ENCODE measurements around the gene CDHR1.
"Not testable (repeated sequence)": the region's sequence is repeated elsewhere in the genome, so short reads cannot be mapped to it uniquely, and the experiment has no call there.

Gene CDHR1

DNA sequence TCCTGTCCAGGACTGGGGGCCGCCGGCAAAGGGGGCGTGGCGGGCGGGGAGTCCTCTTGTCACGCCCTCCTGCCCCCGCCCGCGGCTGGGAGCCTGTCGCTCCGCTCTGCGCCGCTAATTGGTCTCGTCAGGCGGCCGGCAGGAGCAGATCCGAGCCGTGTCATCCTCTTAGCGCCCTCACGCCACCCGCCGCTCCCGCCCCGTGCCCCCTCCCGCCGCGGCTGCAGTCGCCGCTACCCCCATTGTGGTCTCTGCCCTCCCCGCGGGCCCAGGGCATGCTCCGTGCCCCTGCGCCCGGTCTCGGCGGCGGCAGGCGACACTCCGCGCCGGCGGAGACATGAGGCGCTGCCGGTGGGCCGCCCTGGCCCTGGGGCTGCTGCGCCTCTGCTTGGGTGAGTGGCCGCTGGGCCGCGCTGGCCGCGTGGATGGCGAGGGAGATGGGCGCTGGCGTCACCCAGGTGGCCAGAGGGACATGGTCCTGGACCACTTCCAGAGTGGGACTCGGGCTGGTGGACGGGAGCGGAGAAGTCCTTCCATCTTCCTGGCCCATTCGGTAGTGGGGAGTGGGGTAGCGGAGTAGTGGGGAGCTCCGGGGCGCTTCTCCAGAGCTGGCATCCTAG is at the start of gene CDHR1:
CDHR1 (plus strand) TSS at position 114 of the 620 bp plus-strand sequence; CDS start at position 338, 224 bp downstream.
- DNase-seq (ENCODE audit: low read depth in 2 of 2): peak in 1 of 2 donors; percentile 28

DNA sequence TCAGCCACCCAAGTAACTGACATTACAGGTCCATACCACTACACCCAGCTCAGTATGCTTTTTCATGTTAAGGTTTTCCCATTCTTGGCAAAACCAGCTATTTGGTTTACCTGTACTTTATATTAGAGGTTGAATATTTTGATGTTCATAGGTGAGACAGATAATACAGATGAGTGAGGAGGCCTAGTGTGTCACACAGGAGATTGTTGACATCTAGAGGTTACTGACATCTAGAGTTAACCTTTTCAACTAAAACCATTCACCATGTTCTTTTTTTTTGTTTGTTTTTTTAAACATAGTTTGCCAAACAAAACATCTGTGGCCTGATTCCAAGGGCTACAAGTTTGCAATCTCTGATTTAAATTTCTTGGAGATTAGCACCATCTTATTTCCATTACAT is 47.0 kb upstream of the CDHR1 start:
- DNase-seq (ENCODE audit: low read depth in 2 of 2): no peak

DNA sequence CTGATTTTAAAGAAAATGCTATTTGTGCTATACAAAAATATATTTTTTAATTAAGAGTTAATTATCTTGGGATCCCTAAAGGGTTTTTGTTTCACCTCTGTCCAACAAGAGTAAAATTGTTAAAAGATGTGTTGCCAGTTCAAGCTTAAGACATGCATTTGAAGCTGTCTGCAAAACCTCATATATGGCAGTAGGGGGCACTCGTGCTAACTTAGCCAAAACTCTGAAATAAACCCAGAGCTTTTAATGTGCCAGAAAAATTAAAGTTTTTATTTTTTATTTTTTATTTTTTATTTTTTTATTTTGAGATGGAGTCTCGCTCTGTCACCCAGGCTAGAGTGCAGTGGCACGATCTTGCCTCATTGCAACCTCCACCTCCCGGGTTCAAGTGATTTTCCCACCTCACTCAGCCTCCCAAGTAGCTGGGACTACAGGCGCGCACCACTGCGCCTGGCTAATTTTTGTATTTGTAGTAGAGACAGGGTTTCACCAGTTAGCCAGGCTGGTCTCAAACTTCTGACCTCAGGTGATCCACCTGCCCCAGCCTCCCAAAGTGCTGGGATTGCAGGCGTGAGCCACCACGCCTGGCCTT is 46.2 kb upstream of the CDHR1 start:
- not testable (repeated sequence) for DNase-seq (ENCODE audit: low read depth in 2 of 2)

DNA sequence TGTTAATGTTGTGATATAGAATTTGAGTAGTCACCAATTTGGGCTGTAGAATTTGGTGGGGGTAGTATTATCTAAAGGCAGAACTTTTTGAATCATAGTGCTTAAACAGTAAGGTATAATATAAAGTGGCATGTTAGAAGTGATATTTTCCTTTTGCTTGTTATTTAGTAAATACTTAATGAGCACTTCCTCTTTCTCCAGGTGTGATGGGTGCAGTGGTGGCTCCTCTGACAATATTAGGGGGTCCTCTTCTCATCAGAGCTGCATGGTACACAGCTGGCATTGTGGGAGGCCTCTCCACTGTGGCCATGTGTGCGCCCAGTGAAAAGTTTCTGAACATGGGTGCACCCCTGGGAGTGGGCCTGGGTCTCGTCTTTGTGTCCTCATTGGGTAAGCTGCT is 44.5 kb upstream of the CDHR1 start:
- no peak for DNase-seq (ENCODE audit: low read depth in 2 of 2)

DNA sequence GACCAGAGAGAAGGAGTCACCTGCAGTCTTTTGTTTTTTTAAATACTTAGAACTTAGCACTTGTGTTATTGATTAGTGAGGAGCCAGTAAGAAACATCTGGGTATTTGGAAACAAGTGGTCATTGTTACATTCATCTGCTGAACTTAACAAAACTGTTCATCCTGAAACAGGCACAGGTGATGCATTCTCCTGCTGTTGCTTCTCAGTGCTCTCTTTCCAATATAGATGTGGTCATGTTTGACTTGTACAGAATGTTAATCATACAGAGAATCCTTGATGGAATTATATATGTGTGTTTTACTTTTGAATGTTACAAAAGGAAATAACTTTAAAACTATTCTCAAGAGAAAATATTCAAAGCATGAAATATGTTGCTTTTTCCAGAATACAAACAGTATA is 41.6 kb upstream of the CDHR1 start:
- no peak for DNase-seq (ENCODE audit: low read depth in 2 of 2)

DNA sequence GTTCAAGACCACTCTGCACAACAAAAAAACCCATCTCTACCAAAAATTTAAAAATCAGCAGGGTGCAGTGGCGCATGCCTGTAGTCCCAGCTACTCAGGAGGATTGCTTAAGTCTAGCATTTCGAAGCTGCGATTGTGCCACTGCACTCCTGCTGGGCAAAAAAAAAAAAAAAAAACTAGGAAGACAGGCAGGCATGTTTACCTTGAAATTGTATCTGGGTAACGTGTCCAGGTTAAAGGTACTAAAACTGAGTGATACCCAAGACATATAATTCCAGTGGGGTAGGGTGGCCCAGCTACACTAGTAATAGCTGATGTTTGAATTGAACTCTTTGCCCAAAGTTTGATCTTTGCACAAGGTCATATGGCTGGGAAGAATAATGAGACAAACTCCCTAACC is 38.8 kb upstream of the CDHR1 start:
- DNase-seq (ENCODE audit: low read depth in 2 of 2): no peak

DNA sequence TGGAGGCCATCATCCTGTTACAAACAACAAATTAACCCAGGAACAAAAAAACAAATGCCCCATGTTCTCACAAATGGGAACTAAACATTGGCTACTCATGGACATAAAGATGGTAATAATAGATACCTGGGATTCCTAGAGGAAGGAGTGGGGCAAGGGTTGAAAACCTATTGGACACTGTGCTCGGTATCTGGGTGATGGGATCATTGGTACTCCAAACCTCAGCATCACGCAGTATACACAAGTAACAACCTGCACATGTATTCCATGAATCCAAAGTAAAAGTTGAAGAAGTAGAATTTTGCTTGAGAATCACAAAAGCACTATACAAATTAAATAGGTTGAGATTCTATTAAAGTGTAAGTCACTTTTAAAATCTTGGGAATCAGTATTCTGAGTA is 38.3 kb upstream of the CDHR1 start:
- no peak for DNase-seq (ENCODE audit: low read depth in 2 of 2)

DNA sequence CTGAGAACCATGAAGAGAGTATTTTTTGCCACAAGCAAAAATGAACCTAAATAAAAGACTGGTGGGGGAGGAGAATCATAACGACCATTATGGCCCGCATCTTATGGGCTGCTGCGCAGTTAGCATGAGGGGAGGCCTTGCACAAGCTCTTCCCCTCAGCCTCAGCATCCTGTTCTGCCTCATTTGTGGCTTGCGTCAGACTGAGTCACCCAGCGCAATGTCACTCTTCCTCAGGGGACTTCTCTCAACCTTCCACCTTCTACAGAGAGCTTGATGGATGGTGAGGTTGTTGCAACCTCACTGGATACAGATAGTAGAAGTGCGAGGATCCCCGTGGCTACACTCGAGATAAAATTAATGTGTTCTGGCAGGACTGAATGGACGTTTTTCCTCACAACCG is 37.6 kb upstream of the CDHR1 start:
- peak in 1 of 2 donors; percentile 33 for DNase-seq (ENCODE audit: low read depth in 2 of 2)

DNA sequence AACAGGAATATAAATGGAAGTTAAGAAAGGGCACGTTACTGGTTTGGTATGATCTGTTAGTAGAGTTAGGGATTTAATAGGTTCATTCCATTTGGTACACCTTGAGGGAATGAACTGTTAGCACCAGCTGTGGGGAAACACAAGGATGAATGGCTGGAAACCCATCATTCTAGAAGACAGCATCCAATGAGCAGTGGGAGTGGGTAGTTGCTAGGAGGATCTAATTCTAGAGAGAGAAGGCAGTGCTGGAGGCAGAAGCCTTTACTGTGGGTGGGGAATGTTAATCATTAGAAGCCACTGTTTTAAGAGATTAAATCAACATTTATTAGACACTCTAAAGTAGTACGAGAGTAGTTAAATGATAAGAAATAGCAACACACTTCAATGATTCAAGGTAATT is 36.3 kb upstream of the CDHR1 start:
- DNase-seq (ENCODE audit: low read depth in 2 of 2): no peak

DNA sequence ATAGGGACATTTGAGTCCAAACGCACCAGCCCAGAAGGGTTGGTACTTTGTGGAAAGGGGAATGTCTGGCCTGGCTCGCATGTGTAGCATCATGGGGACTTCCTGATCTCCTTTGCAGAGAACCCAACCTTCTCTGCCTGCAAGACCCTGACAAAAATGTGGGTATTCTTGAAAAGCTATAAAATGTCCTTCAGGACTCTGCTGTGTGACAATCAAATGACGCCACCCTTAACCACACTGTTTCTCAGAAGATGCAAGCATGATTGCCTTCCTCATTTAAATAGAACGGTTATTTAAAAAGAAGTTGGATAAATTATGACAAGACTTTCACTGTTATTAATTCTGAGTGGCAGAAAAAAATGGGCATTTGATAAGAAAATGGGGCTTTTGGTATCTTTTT is 35.8 kb upstream of the CDHR1 start:
- no peak for DNase-seq (ENCODE audit: low read depth in 2 of 2)

DNA sequence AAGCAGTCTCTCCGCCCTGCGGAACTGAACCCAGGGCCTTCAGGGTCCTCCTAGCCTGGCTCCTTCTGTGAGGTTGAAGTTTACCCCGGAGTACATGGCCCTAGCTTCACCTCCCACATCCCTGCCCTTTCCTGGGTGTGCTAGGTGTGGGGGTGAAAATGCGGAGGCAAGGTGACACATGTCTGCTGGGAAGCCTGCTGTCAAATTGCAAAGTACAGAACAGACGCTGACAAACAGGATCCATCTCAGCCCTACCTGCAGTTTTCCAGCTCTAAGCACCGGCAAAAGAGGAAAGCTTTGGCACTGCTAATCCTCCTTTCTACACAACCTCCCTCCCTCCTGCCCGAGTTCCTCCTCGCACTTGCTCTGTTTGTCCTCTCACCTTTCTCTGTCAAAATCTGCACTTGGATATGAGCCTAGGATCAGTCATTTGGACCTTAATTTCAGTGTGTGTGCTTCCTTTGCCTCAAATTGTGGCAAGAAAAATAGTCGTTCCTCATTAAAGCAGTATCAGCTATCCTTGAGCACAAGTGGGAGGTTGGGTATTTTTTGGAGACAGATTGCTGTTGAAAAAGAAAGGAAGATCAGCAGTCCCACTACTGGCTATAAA is 35.2 kb upstream of the CDHR1 start:
- DNase-seq (ENCODE audit: low read depth in 2 of 2): no peak

DNA sequence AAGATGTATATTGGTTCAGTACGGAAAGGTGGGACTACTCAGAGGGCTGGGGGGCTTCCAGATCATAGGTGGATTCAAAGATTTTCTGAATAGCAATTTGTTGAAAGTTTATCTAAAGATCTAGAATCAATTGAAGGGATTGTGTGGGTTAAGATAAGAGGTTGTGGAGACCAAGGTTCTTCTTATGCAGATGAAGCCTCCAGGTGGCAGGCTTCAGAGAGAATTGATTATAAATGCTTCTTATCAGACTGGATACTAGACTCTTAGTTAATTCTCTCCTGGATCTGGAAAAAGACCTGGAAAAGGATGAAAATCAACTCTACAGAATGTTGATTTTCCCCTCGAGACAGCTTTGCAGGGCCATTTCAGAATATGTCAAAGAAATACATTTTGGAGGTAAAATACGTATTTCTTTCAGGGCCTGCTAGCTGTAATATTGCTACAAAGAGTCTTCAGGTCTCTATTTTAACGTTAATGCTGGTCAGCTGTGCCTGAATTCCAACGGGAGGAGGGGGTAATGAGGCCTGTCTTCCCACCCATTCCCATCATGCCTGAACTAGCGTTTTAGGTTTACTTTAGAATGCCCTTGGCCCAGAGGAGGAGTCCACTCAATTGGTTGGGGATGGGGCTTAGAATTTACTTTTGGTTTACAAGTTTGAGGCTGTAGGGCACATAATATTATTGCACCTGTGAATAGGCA is 33.5 kb upstream of the CDHR1 start:
- no peak for DNase-seq (ENCODE audit: low read depth in 2 of 2)

DNA sequence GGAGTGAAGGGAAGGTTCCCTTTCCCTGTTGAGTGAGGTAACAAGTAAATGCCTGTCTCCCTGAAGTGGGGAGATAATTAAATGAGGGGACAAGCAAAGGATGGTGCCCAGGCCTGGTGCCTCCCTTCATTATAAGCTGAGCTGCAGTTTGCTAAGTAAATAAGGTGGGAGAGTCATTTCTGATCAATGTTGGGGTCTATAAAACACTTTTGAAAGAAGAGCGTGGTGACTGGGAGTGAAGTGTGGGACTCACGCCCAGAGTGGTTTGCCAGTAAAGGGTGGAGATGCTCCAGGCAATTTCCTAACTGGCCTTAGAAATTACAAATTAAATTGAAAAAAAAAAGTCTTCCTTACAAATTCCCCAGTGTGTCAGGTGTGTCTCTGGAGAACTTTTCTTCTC is 30.3 kb upstream of the CDHR1 start:
- no peak for DNase-seq (ENCODE audit: low read depth in 2 of 2)

DNA sequence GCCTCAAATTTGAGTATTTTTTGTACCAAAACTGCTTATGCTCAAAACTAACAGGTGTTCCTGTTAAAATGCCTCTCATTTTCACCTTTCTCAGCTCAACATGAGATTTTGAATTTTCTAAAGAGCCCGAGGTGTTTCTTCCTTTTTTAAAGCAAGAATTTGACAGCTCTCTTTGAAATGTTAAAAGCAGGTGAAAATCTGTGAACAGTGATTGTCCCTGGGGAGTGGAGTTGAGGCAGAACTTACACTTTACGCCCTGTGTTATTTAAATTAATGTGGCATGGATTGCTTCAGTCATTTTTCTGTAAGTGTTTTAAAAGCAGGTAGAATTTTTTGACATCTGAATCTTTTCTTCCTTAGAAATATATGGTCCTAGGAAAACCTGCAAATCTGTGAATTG is 29.9 kb upstream of the CDHR1 start:
- no peak for DNase-seq (ENCODE audit: low read depth in 2 of 2)

DNA sequence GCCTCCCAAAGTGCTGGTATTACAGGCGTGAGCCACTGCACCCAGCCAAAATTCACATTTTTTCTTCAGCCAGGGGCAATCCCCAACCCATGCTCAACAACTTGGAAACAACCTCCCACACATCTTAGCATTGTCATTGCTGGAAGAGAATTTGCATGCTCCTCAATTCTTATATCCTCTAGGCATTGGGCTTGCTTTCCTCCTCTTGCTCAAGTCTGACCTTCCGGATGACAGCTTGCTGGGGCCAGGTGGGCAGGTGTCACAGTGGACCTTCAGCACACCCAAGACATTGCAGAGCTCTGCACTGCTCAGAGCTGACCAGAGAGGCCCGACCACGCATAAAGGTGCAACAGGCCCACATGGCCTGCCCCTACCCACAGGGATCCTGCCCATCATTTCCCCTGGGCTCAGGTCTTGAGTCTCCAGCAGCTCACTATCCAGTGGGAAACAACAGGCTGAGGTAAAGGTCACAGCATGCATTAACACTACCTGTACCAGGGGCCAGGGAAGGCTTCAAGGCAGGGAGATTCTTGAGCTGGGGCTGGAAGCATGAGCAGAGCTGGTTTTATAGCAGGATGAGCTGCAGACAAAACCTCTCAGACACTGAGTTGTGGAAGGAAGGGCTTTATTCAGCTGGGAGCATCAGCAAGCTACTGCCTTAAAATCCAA is 27.6 kb upstream of the CDHR1 start:
- no peak for DNase-seq (ENCODE audit: low read depth in 2 of 2)

DNA sequence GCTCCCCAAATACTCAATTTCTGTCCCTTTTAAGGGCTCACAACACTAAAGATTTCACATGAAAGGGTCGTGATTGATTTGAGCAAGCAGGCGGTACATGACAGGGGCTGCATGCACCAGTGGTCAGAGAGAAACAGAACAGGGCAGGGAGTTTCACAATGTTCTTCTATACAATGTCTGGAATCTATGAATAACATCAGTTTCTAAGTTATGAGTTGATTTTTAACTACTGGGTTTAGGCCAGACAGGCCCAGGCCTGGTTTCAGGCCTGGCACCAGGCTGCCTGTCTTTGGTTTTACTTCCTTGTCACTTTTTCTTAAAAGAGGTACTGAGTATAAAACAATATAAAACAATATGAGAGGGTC is 27.1 kb upstream of the CDHR1 start:
- not testable (repeated sequence) for DNase-seq (ENCODE audit: low read depth in 2 of 2)

DNA sequence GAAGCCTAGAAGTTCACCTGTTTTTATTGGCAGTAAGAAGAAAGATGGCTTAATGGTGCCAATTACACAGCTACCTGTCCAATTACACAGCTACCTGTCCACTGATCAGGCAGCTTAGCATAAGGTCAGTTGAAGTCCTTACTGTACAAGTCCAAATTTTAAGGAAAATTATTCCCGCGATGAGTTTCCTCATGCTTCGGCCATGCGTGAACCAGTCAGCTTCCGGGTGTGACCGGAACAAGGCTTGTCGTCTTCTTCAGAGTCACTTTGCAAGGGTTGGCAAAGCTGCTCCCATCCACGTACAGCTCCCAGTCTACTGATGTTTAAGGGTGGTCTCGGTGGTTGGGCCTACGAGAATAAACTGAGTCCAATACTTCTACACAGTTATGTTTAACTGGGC is 26.0 kb upstream of the CDHR1 start:
- not testable (repeated sequence) for DNase-seq (ENCODE audit: low read depth in 2 of 2)

DNA sequence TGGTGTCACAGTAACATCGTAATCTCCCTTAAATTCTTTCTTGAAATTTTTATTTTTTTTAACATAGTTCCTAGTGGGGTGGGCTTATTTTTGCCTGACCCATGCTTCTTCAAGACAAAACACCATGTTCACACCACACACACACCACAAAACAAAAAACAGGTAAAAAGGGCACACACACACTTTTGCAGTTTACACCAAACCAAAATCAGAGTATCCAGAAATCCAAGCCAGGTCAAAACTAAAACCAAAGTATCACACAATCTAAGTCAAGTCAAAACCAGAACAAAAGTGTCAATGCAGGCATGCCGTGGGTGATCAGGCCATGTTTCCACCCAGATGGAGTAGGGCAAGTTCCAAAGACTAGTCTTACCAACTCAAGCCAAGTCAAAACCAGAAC is 23.1 kb upstream of the CDHR1 start:
- DNase-seq (ENCODE audit: low read depth in 2 of 2): not testable (repeated sequence)

DNA sequence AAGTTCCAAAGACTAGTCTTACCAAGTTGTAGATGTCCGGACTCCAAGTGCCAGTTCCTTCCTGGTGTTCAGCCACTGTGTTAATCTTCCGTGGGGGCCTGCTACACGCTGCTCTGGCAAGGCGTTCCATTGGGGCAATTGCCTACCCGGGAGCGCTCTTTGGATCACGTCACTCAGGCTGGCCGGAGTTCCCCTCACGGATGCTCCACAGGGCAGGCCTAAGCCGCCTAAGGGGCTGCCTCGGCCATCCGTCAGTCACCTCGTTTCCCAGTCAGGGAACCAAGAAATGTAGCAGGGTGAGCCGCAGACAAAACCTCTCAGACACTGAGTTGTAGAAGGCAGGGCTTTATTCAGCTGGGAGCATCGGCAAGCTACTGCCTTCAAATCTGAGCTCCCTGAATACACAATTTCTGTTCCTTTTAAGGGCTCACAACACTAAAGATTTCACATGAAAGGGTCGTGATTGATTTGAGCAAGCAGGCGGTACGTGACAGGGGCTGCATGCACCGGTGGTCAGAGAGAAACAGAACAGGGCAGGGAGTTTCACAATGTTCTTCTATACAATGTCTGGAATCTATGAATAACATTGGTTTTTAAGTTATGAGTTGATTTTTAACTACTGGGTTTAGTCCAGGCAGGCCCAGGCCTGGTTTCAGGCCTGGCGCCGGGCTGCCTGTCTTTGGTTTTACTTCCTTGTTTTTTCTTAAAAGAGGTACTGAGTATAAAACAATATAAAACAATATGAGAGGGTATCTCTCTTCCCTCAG is 22.5 kb upstream of the CDHR1 start:
- DNase-seq (ENCODE audit: low read depth in 2 of 2): not testable (repeated sequence)

DNA sequence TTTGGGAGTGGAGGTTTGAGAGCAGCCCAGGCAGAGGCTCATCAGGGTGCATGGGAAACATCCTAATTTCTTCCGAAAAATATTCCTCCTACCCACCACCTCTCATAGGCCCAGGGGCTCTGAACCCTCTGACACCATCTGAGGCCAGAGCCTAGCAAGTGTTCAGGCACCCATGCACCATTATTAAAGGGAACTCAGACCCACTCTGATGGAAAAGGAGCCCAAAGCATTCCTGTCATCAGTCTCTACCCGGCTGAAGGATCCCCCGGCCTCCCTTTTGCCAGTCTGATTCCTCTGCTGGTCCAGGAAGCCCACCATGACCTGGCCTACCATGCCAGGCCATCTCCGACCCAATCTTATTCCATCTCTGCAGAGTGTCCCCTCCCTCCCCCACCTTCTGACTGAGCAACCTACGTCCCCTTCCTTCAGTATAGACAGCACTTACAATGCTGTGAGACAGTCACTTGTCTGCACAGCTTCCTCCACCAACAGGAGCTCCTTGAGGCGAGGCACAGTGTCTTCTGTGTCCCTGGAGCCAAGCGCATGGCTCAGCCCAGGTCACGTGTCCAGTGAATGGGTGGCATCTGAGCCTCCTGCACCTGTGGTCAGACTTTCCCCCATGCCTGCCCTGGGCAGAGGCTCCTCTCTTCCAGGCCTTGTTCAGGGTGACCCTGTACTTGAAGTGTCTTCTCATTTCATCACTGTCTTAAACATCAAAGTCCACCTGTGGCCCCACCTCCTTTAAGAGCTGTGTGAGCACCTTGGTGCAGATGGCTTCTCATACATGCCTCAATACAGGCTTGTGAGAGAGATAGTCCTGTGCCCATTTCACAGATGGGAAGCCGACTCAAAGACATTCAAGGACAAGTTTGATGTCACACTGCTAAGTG is 21.6 kb upstream of the CDHR1 start:
- DNase-seq (ENCODE audit: low read depth in 2 of 2): no peak

DNA sequence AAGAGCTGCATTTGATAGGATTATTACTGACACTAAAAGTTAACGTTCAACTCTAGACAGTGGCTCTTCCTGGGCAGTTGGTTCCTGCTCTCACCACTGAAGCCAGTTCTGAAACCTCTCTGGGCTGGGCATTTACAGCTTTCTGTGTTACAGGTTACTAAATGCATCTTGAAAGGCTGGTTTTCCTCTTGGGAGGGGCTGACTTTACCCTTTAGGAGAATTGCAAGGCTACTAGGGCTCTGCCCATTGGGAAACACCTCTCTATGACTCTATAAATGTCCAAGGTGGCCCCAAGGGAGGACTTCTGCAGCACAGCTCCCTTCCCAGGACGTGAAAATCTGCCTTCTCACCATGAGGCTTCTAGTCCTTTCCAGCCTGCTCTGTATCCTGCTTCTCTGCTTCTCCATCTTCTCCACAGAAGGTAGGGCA is 20.8 kb upstream of the CDHR1 start, which contains the start of gene GPR15LG:
GPR15LG (plus strand) TSS at position 301 of the 429 bp plus-strand sequence; CDS start at position 352, 51 bp downstream.
- no peak for DNase-seq (ENCODE audit: low read depth in 2 of 2)

All from stimulated activated CD8-positive, alpha-beta memory T cell treated with anti-CD3 and anti-CD28 coated beads, Interleukin-15, amount 100 ng/mL, for 4 hours (primary cell).